Parathyroid adenoma (tissue), 2 donors: ENCODE measurements around the gene ACSM6.
A peak's percentile ranks its signal among the peaks of the same experiment; 100 is the strongest.

Source experiments
- H2AFZ ChIP-seq: fragments of 300-600 bp; sonication (generic); one replicate; pipeline ENCODE4 v1.7.0; 2017; ENCODE audit warnings: antibody characterized with exemption, mild to moderate bottlenecking
- H3K27ac ChIP-seq: fragments of 300-600 bp; sonication (generic); one replicate; pipeline ENCODE4 v1.7.0; 2017
- H3K27me3 ChIP-seq: fragments of 300-600 bp; sonication (generic); one replicate; pipeline ENCODE4 v1.7.0; 2017; ENCODE audit warnings: low read length; ENCODE audit not compliant: control insufficient read depth, insufficient read depth
- H3K36me3 ChIP-seq: fragments of 300-600 bp; sonication (generic); one replicate; pipeline ENCODE4 v1.7.0; 2017; ENCODE audit warnings: low read length; ENCODE audit not compliant: control insufficient read depth, insufficient read depth
- H3K4me1 ChIP-seq: fragments of 300-600 bp; sonication (generic); one replicate; pipeline ENCODE4 v1.7.0; 2017; ENCODE audit warnings: control low read depth
- H3K4me2 ChIP-seq: fragments of 300-600 bp; sonication (generic); one replicate; pipeline ENCODE4 v1.7.0; 2017; ENCODE audit warnings: low read length
- H3K4me3 ChIP-seq: fragments of 300-600 bp; sonication (generic); one replicate; pipeline ENCODE4 v1.7.0; 2017; ENCODE audit warnings: low read depth, low read length
- H3K79me2 ChIP-seq: fragments of 300-600 bp; sonication (generic); one replicate; pipeline ENCODE4 v1.7.0; 2017; ENCODE audit warnings: control low read depth
- H3K9ac ChIP-seq: fragments of 300-600 bp; sonication (generic); one replicate; pipeline ENCODE4 v1.7.0; 2017; ENCODE audit warnings: mild to moderate bottlenecking
- H3K9me3 ChIP-seq: fragments of 300-600 bp; sonication (generic); one replicate; pipeline ENCODE4 v1.7.0; 2017; ENCODE audit warnings: low read length; ENCODE audit not compliant: control insufficient read depth
- CTCF ChIP-seq: fragments of 300-600 bp; sonication (generic); IDR thresholded peaks from one replicate; pipeline ENCODE4 v1.7.0; 2017; ENCODE audit warnings: antibody characterized with exemption, mild to moderate bottlenecking
- donor health status: primary hyperparathyroidism.

The ACSM6 gene

DNA sequence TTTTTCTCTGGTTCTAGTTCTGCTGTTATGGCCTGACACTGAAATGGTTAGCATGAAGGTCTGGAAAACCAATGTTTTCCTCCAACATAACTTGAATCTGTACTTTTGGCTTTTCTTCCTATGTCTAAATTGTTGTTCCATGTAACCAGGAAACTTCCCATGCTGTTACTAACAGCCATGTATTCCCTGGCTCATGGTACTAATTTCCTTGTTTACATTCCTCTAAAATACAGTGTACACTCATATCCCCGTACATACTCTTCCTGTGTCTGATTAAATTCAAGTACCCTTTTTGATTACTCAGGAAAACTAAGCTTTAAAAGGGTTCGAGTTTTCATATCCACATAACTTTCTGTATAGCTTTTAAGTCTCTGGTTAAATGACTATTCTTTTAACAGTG is 12.3 kb upstream of the ACSM6 start:
- no peak overlapping the region for H2AFZ ChIP-seq
- H3K79me2 ChIP-seq, result no peaks in the 10 kb centered on the region
- no peaks in the 10 kb centered on the region for H3K9me3 ChIP-seq
- peaks cover 1% of the 10 kb centered on the region for H3K4me1 ChIP-seq
- H3K4me3 ChIP-seq, result no peak overlapping the region
- H3K9ac ChIP-seq, result no peak overlapping the region
- no peaks in the 10 kb centered on the region for H3K36me3 ChIP-seq
- no peak overlapping the region for H3K4me2 ChIP-seq
- H3K27ac ChIP-seq, result no peak overlapping the region
- no peak for TF ChIP-seq CTCF
- H3K27me3 ChIP-seq, result no peaks in the 10 kb centered on the region

DNA sequence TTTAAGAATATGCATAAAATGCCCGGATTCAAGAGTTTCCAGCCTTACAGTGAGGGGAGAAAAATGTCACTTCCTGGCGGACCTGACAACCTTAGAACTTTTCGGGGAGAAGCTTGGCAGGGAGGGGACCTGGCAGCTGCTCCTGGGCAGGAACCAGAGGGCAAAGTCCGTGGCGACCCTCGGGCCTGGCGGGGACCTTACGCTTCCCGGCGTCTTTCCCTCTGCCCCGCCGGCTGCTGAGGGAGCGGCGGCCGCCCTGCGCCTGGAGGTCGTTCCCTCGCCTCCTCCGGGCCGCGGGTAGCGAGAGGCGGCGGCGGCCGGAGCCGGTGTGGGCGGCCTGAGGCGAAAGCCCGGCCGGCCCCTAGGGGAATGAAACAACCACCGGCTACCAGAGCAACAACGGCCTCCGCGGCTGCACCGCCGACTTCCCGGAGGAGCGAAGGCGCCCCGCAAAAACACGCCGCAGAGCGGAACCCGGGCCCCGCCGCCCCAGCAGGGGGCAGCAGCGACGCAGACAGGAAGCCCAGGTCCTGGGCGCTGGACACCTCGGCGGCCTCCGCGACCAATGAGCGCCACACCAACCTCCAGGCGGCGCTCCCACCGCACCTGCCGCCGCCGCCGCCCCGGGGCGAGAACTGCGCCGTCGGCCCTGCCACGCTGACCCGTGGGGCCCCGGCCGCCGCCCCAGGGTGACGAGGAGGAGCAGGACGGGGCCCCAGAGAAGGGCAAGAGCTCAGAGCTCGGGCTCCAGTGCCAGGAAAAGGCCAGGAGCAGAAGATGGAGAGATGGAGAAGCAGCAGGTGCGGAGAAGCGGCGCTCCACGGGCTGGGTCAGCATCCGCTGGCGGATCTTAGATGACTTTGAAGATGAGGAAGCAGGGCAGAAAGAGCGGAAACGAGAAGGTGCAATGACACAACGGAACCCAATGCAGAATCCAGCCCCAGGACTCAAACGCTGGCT is 10.5 kb upstream of the ACSM6 start:
- peak; percentile 100 for TF ChIP-seq CTCF
- peaks cover 11% of the 10 kb centered on the region for H3K4me1 ChIP-seq
- H3K27ac ChIP-seq, result peak overlapping the region; percentile 86
- peak overlapping the region; percentile 57 for H3K4me2 ChIP-seq
- H3K4me3 ChIP-seq, result peak overlapping the region; percentile 57
- H3K9ac ChIP-seq, result peak overlapping the region; percentile 47
- no peaks in the 10 kb centered on the region for H3K79me2 ChIP-seq
- H3K9me3 ChIP-seq, result no peaks in the 10 kb centered on the region
- H2AFZ ChIP-seq, result peak overlapping the region; percentile 89
- H3K27me3 ChIP-seq, result no peaks in the 10 kb centered on the region
- H3K36me3 ChIP-seq, result no peaks in the 10 kb centered on the region

- peak overlapping the region; percentile 10 for H2AFZ ChIP-seq
Observed at GRCh38 chr10:95187617-95188016, 6.4 kb upstream of the ACSM6 start.

GRCh38 chr10:95188593-95188992 is 5.4 kb upstream of the ACSM6 start:
- no peak for TF ChIP-seq CTCF
- Histone ChIP-seq H3K27ac (no peak overlapping the region), H2AFZ (peak overlapping the region; percentile 30), H3K4me3 (no peak overlapping the region), H3K27me3 (no peaks in the 10 kb centered on the region), H3K36me3 (no peaks in the 10 kb centered on the region), H3K9me3 (no peaks in the 10 kb centered on the region), H3K4me1 (peaks cover 12% of the 10 kb centered on the region), H3K9ac (no peak overlapping the region), H3K4me2 (no peak overlapping the region), H3K79me2 (no peaks in the 10 kb centered on the region)

More at GRCh38 chr10:95187617-95188016, 6.4 kb upstream of the ACSM6 start:
- no peaks in the 10 kb centered on the region for H3K79me2 ChIP-seq
- H3K4me2 ChIP-seq, result peak overlapping the region; percentile 35
- no peaks in the 10 kb centered on the region for H3K9me3 ChIP-seq
- no peaks in the 10 kb centered on the region for H3K27me3 ChIP-seq
- H3K4me1 ChIP-seq, result peaks cover 12% of the 10 kb centered on the region
- no peak overlapping the region for H3K27ac ChIP-seq
- H3K4me3 ChIP-seq, result no peak overlapping the region
- no peak overlapping the region for H3K9ac ChIP-seq
- H3K36me3 ChIP-seq, result no peaks in the 10 kb centered on the region
- TF ChIP-seq CTCF, result no peak
